Measurements from ENCODE around the gene SMC6.

Gene SMC6

DNA sequence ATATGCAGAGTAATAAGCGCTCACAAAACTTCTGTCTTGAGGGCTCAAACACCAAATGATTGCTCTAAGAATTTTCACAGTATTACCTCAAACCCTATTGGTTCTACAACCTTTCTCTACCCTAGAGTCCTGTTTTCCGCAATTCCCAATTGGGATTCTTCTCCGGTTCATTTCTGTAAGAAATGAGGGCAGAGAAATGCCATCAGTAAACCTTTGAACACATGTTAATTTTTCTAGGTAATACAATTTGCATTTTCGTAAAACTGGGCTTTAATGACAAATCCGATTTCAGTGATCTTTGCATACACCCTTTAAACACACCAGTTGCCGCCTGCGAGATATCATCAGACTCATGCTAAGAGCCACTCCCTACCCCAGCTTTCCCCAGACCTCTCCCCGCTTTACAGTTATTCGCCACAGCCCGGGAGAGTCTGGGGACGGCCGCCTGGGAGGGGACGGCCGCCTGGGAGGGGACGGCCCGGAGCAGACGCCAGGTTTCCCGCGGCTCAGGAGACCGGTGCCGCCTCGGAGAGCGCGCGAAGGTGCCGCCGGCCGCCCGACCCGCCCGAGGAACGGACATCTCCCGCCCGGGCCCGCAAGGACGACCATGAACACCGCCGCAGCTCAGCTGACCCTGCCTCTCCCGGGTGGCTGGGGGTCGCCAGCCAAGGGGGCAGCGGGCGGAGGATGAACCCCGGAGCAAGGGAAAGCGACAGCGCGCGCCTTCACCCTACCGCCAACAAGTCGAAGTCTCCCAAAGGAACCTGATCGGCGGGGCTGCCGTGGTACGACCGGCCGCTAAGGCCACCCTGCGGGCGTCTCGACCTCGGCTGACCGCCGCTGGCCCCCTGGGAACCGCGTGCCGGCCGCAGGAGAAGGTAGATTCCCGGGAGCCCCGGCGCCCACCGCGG is 463 bp downstream of the SMC6 start:
- Mint-ChIP-seq H3K36me3 (ENCODE audit: low read depth) (peaks cover 5% of the 10 kb centered on the region), H3K9me3 (no peaks in the 10 kb centered on the region), H3K27me3 (no peaks in the 10 kb centered on the region), H3K4me1 (peaks cover 42% of the 10 kb centered on the region), H3K4me3 (peak overlapping the region; percentile 87), H3K27ac (peak overlapping the region; percentile 83)
- DNase-seq (peak; percentile 50), ATAC-seq (peak; percentile 55)

DNA sequence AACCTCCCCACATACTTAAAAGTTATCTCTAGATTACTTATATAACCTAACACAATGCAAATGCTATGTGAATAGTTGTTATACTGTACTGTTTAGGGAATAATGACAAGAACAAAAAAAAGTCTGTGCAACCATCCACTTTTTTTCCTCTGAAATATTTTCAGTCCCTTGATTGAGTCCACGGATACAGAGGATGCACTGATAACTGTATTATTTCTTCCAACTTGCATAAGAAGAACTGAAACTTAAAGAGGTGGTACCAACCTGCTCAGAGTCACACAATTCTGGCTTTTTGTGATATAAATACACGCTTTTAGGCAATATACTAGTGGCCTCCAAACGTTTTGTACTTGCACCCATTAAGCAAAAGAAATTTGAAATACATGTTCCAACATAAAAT is 1.4 kb downstream of the SMC6 start:
- H3K27me3 Mint-ChIP-seq, result no peaks in the 10 kb centered on the region
- H3K4me3 Mint-ChIP-seq, result peak overlapping the region; percentile 87
- ATAC-seq, result no peak
- H3K4me1 Mint-ChIP-seq, result peaks cover 37% of the 10 kb centered on the region
- no peaks in the 10 kb centered on the region for H3K9me3 Mint-ChIP-seq
- no peak for DNase-seq
- peaks cover 8% of the 10 kb centered on the region for H3K36me3 Mint-ChIP-seq (ENCODE audit: low read depth)
- H3K27ac Mint-ChIP-seq, result peak overlapping the region; percentile 50

DNA sequence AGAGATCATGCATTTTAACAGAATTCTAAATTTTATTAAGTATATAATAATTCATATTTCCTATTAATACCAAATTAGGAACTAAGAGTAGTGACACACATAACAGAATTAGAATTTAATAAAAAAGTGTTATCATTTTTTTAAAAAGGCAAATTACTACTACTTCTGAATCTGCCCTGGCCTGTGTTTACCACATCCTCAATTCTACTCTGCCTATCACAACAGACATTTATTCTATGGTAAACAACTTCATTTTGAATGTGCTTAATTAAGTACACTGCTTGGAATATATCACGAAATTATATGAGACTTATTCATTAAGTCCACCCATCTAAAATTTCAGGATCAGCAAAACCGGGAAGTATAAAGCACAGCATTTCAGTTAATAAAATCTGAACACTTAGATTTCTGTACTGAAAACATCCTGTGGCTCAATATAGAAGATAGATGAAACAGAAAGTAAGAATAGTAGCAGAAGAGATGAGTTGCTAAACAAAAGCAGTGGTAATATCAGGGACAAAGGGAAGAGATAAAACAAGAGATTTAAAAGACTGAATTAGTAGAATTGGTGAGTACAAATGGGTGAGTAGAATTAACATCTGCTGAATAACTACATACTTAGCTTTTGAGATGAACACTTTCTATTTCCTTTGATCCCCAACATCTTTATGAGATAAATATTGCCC is 3.7 kb downstream of the SMC6 start:
- H3K4me3 Mint-ChIP-seq, result no peak overlapping the region
- H3K36me3 Mint-ChIP-seq (ENCODE audit: low read depth), result peaks cover 11% of the 10 kb centered on the region
- no peaks in the 10 kb centered on the region for H3K27me3 Mint-ChIP-seq
- ATAC-seq (no peak), DNase-seq (no peak)
- H3K4me1 Mint-ChIP-seq, result peaks cover 27% of the 10 kb centered on the region
- no peak overlapping the region for H3K27ac Mint-ChIP-seq
- H3K9me3 Mint-ChIP-seq, result no peaks in the 10 kb centered on the region

DNA sequence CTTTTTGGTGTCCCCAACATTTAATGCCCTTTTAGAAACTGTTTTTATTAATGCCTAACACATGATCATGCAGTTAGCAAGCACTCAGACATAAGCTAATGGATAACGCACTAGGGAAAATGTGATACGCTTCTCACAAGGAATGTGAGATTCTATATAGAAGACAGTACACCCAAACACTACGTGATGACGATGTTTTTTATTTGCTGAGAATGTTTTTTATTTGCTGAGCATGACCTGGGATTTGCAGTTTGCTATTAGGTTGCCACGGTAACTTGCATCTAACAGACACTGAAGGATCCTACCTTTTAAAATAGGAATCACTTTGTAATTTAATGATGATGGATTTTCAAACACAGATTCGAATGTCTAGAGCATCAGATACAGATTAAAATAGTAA is 4.9 kb downstream of the SMC6 start:
- Mint-ChIP-seq H3K27ac (no peak overlapping the region), H3K36me3 (ENCODE audit: low read depth) (peaks cover 18% of the 10 kb centered on the region), H3K4me3 (no peak overlapping the region), H3K4me1 (peaks cover 27% of the 10 kb centered on the region), H3K27me3 (no peaks in the 10 kb centered on the region), H3K9me3 (no peaks in the 10 kb centered on the region)
- no peak for DNase-seq
- no peak for ATAC-seq

DNA sequence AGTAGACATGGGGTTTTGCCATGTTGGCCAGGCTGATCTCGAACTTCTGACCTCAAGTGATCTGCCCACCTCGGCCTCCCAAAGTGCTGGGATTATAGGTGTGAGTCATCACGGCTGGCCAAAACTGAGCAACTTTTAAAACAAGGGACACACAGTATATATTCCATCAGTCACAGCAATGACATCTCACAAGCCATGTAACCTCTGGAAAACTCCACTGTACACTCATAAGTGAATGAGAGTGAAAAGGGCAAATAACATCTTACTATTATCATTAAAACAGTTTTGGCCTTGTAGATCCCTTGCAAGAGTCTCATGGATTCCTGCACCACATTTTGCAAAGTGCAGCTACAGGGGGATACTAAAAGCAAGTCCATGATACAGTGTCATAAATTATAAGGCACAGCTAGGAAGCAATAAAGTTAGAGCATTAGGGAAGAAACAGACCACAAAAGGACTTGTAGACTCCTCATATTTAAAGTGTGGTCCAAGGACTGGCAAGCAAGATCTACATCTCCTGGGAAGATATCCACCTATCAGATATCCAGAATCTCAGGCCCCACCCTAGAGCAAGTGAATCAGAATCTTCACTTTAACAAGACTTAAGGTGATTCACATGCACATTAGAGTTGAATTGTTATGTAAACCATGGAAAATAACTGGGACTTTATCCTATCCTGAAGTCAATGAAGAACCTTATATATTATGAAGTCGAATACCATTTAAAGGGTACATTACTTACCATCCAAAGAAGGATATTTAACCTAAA is 5.7 kb downstream of the SMC6 start:
- H3K27me3 Mint-ChIP-seq, result no peaks in the 10 kb centered on the region
- H3K9me3 Mint-ChIP-seq, result no peaks in the 10 kb centered on the region
- peaks cover 25% of the 10 kb centered on the region for H3K36me3 Mint-ChIP-seq (ENCODE audit: low read depth)
- ATAC-seq (no peak), DNase-seq (no peak)
- H3K4me1 Mint-ChIP-seq, result peaks cover 25% of the 10 kb centered on the region
- H3K4me3 Mint-ChIP-seq, result no peak overlapping the region
- H3K27ac Mint-ChIP-seq, result no peak overlapping the region

DNA sequence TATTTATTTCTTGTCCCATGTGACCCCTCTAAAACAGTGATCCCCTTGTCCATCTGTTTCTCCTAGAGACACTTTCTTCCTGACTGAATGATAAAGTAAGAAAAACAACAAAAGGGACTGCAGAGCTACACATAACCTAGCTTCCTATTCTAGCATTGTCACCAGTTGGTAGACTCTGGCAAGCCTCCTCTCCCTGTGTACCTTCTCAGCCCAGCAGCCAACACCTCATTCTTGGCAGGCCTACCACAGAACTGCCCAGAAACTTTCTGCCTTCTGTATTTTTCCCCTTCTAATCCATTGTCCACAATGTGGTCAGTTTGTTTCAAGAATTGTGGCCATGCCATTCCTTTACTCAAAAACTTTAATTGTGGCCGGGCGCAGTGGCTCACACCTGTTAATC is 13.4 kb downstream of the SMC6 start:
- peaks cover 52% of the 10 kb centered on the region for H3K36me3 Mint-ChIP-seq (ENCODE audit: low read depth)
- no peak overlapping the region for H3K27ac Mint-ChIP-seq
- no peak for ATAC-seq
- no peaks in the 10 kb centered on the region for H3K9me3 Mint-ChIP-seq
- H3K4me3 Mint-ChIP-seq, result no peak overlapping the region
- no peaks in the 10 kb centered on the region for H3K27me3 Mint-ChIP-seq
- DNase-seq, result no peak
- no peaks in the 10 kb centered on the region for H3K4me1 Mint-ChIP-seq

DNA sequence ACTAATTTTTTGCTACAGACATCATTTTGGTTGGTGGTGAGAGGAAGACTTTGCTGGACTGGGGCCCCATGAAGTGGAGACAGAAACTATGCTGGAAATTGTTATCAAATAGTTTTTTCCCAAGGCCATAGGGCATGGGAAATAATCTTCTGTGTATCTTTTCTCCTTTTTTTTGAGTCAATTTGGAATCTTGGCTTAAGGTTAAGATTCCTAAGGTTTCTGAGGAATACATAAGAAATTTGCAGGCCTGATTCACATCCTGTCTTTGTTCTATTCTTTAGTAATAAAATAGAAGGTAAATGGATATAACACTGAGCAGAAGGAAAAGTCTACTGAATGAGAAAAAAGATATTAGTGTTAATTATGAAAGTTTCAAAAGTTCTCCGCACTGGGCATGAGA is 16.6 kb downstream of the SMC6 start:
- Mint-ChIP-seq H3K36me3 (ENCODE audit: low read depth) (peaks cover 41% of the 10 kb centered on the region), H3K27ac (no peak overlapping the region), H3K4me1 (no peaks in the 10 kb centered on the region), H3K4me3 (no peak overlapping the region), H3K9me3 (no peaks in the 10 kb centered on the region), H3K27me3 (no peaks in the 10 kb centered on the region)
- ATAC-seq (no peak), DNase-seq (no peak)

DNA sequence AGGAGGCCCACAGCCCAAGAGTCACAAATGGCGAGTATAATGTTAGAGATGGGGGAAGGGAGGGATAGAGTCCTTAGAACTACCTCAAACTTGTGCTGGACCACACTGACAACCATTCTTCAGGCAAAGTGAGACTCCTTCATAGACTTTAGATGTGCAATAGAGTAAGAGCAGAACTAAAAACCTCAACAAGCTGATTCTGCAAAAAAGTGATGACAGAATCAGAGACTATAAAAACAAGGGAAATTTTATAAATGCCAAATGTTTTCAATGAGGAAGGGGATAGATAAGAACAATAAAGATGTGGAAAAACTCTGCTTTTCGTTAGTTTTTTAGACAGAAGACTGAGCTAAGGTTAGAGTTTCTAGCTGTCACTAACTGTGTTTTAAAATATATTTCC is 17.7 kb downstream of the SMC6 start:
- H3K27me3 Mint-ChIP-seq, result no peaks in the 10 kb centered on the region
- no peaks in the 10 kb centered on the region for H3K9me3 Mint-ChIP-seq
- ATAC-seq, result no peak
- H3K4me1 Mint-ChIP-seq, result no peaks in the 10 kb centered on the region
- no peak overlapping the region for H3K27ac Mint-ChIP-seq
- peaks cover 48% of the 10 kb centered on the region for H3K36me3 Mint-ChIP-seq (ENCODE audit: low read depth)
- no peak overlapping the region for H3K4me3 Mint-ChIP-seq
- DNase-seq, result no peak

DNA sequence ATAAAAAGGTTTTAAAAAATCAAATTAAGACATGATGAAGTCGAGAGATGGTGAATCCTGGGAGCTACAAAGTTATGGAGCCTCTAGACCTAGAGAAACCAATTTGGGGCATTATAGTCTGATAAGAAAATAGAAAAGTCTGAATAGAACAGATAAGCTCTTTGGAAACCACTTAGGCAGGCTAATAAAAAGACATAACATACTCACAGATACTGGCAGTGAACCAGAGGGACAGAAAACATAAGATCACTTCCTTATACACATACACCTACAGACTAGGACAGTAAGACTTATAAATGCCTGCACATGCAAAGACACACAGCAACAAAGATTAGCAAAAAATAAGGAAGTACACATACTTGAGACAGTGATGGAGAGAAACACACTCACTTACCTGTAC is 20.0 kb downstream of the SMC6 start:
- ATAC-seq (no peak), DNase-seq (no peak)
- H3K27ac Mint-ChIP-seq, result no peak overlapping the region
- H3K4me3 Mint-ChIP-seq, result no peak overlapping the region
- H3K9me3 Mint-ChIP-seq, result no peaks in the 10 kb centered on the region
- H3K36me3 Mint-ChIP-seq (ENCODE audit: low read depth), result peaks cover 42% of the 10 kb centered on the region
- H3K27me3 Mint-ChIP-seq, result no peaks in the 10 kb centered on the region
- H3K4me1 Mint-ChIP-seq, result no peaks in the 10 kb centered on the region

DNA sequence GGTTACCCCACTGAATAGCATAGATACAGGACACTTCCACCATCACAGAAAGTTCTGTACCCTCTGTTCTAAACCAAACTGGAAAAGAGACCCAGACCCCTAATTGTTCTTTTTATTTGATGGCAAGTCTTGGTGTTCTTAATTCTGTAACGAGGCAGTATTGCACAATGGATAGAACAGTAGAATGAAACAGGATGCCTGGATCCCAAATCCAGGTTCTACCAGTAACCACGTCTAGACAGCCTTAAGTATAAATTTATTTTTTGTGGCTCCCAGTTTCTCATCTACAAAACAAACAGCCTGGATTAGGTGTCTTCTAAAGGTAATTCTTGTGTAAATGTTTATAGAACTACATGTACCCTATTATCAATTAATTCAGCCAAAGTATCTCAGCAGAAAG is 23.7 kb downstream of the SMC6 start:
- Mint-ChIP-seq H3K36me3 (ENCODE audit: low read depth) (peaks cover 23% of the 10 kb centered on the region), H3K27ac (no peak overlapping the region), H3K4me3 (no peak overlapping the region), H3K27me3 (no peaks in the 10 kb centered on the region), H3K9me3 (no peaks in the 10 kb centered on the region), H3K4me1 (no peaks in the 10 kb centered on the region)
- no peak for ATAC-seq
- DNase-seq, result no peak

DNA sequence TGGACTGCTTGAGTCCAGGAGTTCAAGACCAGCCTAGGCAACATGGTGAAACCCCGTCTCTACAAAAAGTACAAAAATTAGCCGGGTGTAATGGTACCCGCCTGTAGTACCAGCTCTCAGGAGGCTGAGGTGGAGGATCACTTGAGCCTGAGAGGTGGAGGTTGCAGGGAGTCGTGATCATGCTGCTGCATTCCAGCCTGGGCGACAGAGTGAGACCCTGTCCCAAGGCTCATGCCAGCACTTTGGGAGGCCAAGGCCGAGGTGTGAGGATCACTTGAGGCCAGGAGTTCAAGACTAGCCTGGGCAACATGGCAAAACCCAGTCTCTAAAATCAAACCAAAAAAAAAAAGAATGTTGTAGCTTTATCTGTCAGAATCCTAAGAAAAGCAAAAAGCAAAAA is 25.4 kb downstream of the SMC6 start:
- Mint-ChIP-seq H3K4me1 (no peaks in the 10 kb centered on the region), H3K4me3 (no peak overlapping the region), H3K9me3 (no peaks in the 10 kb centered on the region), H3K27ac (no peak overlapping the region), H3K27me3 (no peaks in the 10 kb centered on the region), H3K36me3 (ENCODE audit: low read depth) (peaks cover 21% of the 10 kb centered on the region)
- no peak for ATAC-seq
- DNase-seq, result no peak

DNA sequence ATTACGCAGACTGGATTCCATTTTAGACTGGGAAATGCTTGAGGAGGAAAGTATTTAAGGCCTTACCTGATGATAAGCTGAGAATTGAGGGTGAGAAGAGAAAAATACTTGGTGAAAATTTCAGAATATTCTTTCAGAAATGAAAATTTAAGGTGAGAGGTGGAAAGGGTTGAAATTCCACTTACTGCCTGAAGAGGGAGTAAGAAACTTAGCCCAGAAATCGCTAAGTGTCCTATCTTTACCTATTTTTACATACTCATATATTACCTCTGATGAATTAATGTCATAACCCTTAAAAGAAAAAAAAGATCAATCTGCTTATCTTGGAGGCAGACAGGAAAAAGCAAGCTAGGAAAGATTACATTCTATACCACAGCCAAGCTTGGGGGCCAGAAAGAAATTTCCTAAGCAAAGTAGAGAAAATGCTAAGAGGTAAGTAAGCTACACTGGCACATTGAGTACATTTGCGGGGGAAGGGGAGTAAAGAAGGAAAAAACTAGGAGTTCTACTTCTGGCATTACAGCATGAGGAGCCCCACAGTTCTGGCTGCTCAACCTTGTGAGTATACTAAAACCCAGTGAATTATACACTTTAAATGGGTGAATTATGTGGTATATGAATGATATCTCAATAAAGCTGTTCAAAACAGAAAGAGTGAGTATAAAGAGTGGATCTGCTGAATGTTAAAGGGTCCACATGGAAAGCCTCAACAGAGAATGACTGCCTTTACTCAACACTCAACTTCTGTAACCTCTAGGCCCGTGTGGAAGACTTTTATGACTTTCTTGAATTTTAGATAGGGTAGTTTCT is 33.8 kb downstream of the SMC6 start:
- ATAC-seq (no peak), DNase-seq (no peak)
- H3K27ac Mint-ChIP-seq, result no peak overlapping the region

DNA sequence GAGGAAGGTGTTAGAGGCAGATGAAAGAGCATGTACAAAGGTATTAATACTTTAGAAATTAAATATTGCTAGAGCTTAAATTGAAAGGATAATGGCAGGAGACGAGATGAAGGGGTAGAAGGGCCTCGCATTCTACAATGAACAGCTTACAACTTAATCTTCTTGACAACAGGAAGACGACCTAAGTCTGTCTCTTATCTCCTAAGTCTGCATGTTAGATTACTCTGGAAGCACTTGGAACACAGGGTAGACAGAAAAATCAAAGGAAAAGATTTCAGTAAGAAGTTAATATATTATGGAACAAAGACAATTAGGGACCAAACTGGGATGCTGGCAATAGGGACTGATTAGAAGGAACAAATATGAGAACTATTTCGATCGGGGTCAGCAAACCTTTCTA is 34.9 kb downstream of the SMC6 start:
- no peaks in the 10 kb centered on the region for H3K27me3 Mint-ChIP-seq
- no peak overlapping the region for H3K27ac Mint-ChIP-seq
- ATAC-seq, result no peak
- no peak overlapping the region for H3K4me3 Mint-ChIP-seq
- no peaks in the 10 kb centered on the region for H3K4me1 Mint-ChIP-seq
- H3K36me3 Mint-ChIP-seq (ENCODE audit: low read depth), result peaks cover 44% of the 10 kb centered on the region
- no peak for DNase-seq
- no peaks in the 10 kb centered on the region for H3K9me3 Mint-ChIP-seq

More for the DNA sequence above, 33.8 kb downstream of the SMC6 start:
- no peaks in the 10 kb centered on the region for H3K9me3 Mint-ChIP-seq
- H3K36me3 Mint-ChIP-seq (ENCODE audit: low read depth), result peaks cover 37% of the 10 kb centered on the region
- H3K4me1 Mint-ChIP-seq, result no peaks in the 10 kb centered on the region
- no peak overlapping the region for H3K4me3 Mint-ChIP-seq
- no peaks in the 10 kb centered on the region for H3K27me3 Mint-ChIP-seq

DNA sequence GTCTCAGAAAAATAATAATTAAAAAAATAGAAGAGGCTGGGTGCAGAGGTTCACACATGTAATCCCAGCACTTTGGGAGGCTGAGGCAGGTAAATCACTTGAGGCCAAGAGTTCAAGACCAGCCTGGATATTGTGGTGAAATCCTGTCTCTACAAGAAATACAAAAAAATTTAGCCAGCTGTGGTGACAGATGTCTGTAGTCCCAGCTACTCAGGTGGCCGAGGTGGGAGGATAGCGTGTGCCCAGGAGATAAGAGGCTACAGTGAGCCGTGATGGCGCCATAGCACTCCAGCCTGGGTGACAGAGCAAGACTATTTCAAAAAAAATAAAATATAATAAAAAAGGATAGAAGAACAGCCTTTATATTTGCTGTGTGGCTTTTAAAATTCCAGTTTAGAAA is 35.9 kb downstream of the SMC6 start:
- DNase-seq (no peak), ATAC-seq (no peak)
- no peak overlapping the region for H3K4me3 Mint-ChIP-seq
- H3K36me3 Mint-ChIP-seq (ENCODE audit: low read depth), result peaks cover 53% of the 10 kb centered on the region
- no peaks in the 10 kb centered on the region for H3K4me1 Mint-ChIP-seq
- no peaks in the 10 kb centered on the region for H3K9me3 Mint-ChIP-seq
- no peaks in the 10 kb centered on the region for H3K27me3 Mint-ChIP-seq
- H3K27ac Mint-ChIP-seq, result no peak overlapping the region
